NCI-H2171 (cell line): ENCODE data around the gene TRPT1.

Source experiments
- DNase-seq: peaks from one replicate; lab custom pipeline; 2025; lab: John Stamatoyannopoulos, UW

Gene TRPT1

GRCh38 chr11:64230171-64230984, 4.4 kb upstream of the TRPT1 start, which contains the start of gene DNAJC4:
Gene DNAJC4 (plus strand): TSS chr11:64230548. CDS start chr11:64230855, 307 bp downstream.
- peak; percentile 97 for DNase-seq

GRCh38 chr11:64229744-64230170, 3.8 kb upstream of the TRPT1 start:
- DNase-seq, result no peak

- DNase-seq, result no peak
Observed at GRCh38 chr11:64229090-64229743, 3.2 kb upstream of the TRPT1 start.

- DNase-seq, result no peak
Observed at GRCh38 chr11:64227405-64227956, 1.5 kb upstream of the TRPT1 start.

GRCh38 chr11:64226507-64227051, 593 bp upstream of the TRPT1 start:
- no peak for DNase-seq

- DNase-seq, result no peak
Observed at GRCh38 chr11:64224891-64225607, 937 bp downstream of the TRPT1 start.

- DNase-seq, result no peak
Observed at GRCh38 chr11:64224151-64224890, 1.7 kb downstream of the TRPT1 start.

GRCh38 chr11:64223001-64223651, 2.9 kb downstream of the TRPT1 start:
- DNase-seq, result no peak

GRCh38 chr11:64222651-64223000, 3.4 kb downstream of the TRPT1 start:
- DNase-seq, result no peak

- no peak for DNase-seq
Observed at GRCh38 chr11:64220798-64221197, 5.2 kb downstream of the TRPT1 start.

GRCh38 chr11:64220271-64220670, 5.7 kb downstream of the TRPT1 start:
- no peak for DNase-seq

GRCh38 chr11:64219755-64220154, 6.2 kb downstream of the TRPT1 start:
- DNase-seq, result no peak

GRCh38 chr11:64219354-64219684, 6.7 kb downstream of the TRPT1 start:
- DNase-seq, result no peak

GRCh38 chr11:64218628-64219353, 7.2 kb downstream of the TRPT1 start:
- DNase-seq, result no peak

GRCh38 chr11:64216879-64217278, 9.1 kb downstream of the TRPT1 start:
- no peak for DNase-seq

- no peak for DNase-seq
Observed at GRCh38 chr11:64211181-64211872, 14.7 kb downstream of the TRPT1 start.

GRCh38 chr11:64210301-64211020, 15.5 kb downstream of the TRPT1 start:
- DNase-seq, result no peak

GRCh38 chr11:64209563-64209843, 16.5 kb downstream of the TRPT1 start:
- no peak for DNase-seq

GRCh38 chr11:64208796-64209562, 17.0 kb downstream of the TRPT1 start:
- no peak for DNase-seq
